Ishikawa (cell line): ENCODE results near the gene OR52K1.

Source experiments
- CEBPB ChIP-seq: IDR thresholded peaks from 2 replicates; pipeline ENCODE4 v1.6.1; 2012
- EGR1 ChIP-seq: IDR thresholded peaks from 2 replicates; pipeline ENCODE4 v1.6.1; 2012
- EP300 ChIP-seq: IDR thresholded peaks from 2 replicates; pipeline ENCODE4 v1.6.1; 2012; ENCODE audit warnings: borderline replicate concordance
- TAF1 ChIP-seq: IDR thresholded peaks from 2 replicates; pipeline ENCODE4 v1.6.1; 2012; ENCODE audit warnings: low read depth, mild to moderate bottlenecking
- YY1 ChIP-seq: IDR thresholded peaks from 2 replicates; pipeline ENCODE4 v1.6.1; 2012; ENCODE audit warnings: low read depth

- no peak for TF ChIP-seq EP300
- no peak for TF ChIP-seq CEBPB
- TF ChIP-seq EGR1, result no peak
- no peak for TF ChIP-seq YY1
- no peak for TF ChIP-seq TAF1
These were observed 11.0 kb downstream of the OR52K1 start for GRCh38 chr11:4493480-4493818.
